H9 (cell line): ENCODE data around the gene CPE. TPM values are rescaled to one million over a fixed set of nuclear protein-coding genes. Genes with fewer than 3 reads are reported as not detected.

ENCODE experiments used
- DNase-seq: peaks from one replicate; pipeline ENCODE4 v3.0.0-alpha.2; 2017
- H2AFZ ChIP-seq: one replicate; pipeline ENCODE4 v1.6.1; 2013; ENCODE audit warnings: mild to moderate bottlenecking, low read length, control low read depth, moderate library complexity
- H2AK5ac ChIP-seq: 2 replicates; pipeline ENCODE4 v1.6.1; 2013; ENCODE audit warnings: low read length, control low read depth, mixed read lengths; ENCODE audit not compliant: insufficient read length
- H2BK120ac ChIP-seq: one replicate; pipeline ENCODE4 v1.6.1; 2013; ENCODE audit warnings: low read depth, mild to moderate bottlenecking, low read length, control low read depth, inconsistent platforms; ENCODE audit not compliant: poor library complexity, severe bottlenecking
- H2BK12ac ChIP-seq: 2 replicates; pipeline ENCODE4 v1.6.1; 2013; ENCODE audit warnings: low read length, control low read depth, mixed read lengths, low read depth; ENCODE audit not compliant: insufficient read length
- H2BK15ac ChIP-seq: 2 replicates; pipeline ENCODE4 v1.6.1; 2013; ENCODE audit warnings: low read depth, low read length, control low read depth
- H2BK20ac ChIP-seq: one replicate; pipeline ENCODE4 v1.6.1; 2013; ENCODE audit warnings: low read depth, mild to moderate bottlenecking, low read length, control low read depth, inconsistent platforms; ENCODE audit not compliant: poor library complexity, severe bottlenecking
- H2BK5ac ChIP-seq: 2 replicates; pipeline ENCODE4 v1.6.1; 2013; ENCODE audit warnings: low read length, control low read depth, mixed read lengths; ENCODE audit not compliant: insufficient read length
- H3K14ac ChIP-seq: 2 replicates; pipeline ENCODE4 v1.6.1; 2013; ENCODE audit warnings: low read length, control low read depth; ENCODE audit not compliant: insufficient read depth
- H3K18ac ChIP-seq: 2 replicates; pipeline ENCODE4 v1.6.1; 2013; ENCODE audit warnings: low read depth, mild to moderate bottlenecking, mixed read lengths, low read length, control low read depth; ENCODE audit not compliant: insufficient read length
- H3K23ac ChIP-seq: 2 replicates; pipeline ENCODE4 v1.6.1; 2013; ENCODE audit warnings: low read length, control low read depth, mixed read lengths, low read depth; ENCODE audit not compliant: insufficient read length
- H3K23me2 ChIP-seq: 2 replicates; pipeline ENCODE4 v1.6.1; 2013; ENCODE audit warnings: low read depth, mild to moderate bottlenecking, mixed read lengths, low read length, control low read depth; ENCODE audit not compliant: insufficient read length, poor library complexity, severe bottlenecking
- H3K27ac ChIP-seq: 2 replicates; pipeline ENCODE4 v1.5.1; 2013; ENCODE audit warnings: low read length, control low read depth, mixed read lengths, low read depth; ENCODE audit not compliant: insufficient read length
- H3K27me3 ChIP-seq: 2 replicates; pipeline ENCODE4 v1.6.1; 2013; ENCODE audit warnings: low read length, control low read depth, inconsistent platforms; ENCODE audit not compliant: insufficient read depth
- H3K4ac ChIP-seq: 2 replicates; pipeline ENCODE4 v1.6.1; 2013; ENCODE audit warnings: low read depth, mild to moderate bottlenecking, control low read depth, inconsistent platforms, low read length, moderate library complexity
- H3K4me1 ChIP-seq: 2 replicates; pipeline ENCODE4 v1.6.1; 2013; ENCODE audit warnings: low read length, control low read depth, inconsistent platforms; ENCODE audit not compliant: insufficient read depth
- H3K4me2 ChIP-seq: 2 replicates; pipeline ENCODE4 v1.6.1; 2013; ENCODE audit warnings: low read length, control low read depth, mixed read lengths; ENCODE audit not compliant: insufficient read length, insufficient read depth
- H3K56ac ChIP-seq: 2 replicates; pipeline ENCODE4 v1.6.1; 2013; ENCODE audit warnings: low read depth, mild to moderate bottlenecking, mixed read lengths, low read length, control low read depth; ENCODE audit not compliant: insufficient read length
- H3K79me1 ChIP-seq: 2 replicates; pipeline ENCODE4 v1.6.1; 2013; ENCODE audit warnings: low read depth, mild to moderate bottlenecking, moderate library complexity, low read length, control low read depth, inconsistent platforms; ENCODE audit not compliant: insufficient read depth, poor library complexity, severe bottlenecking
- H3K79me2 ChIP-seq: 2 replicates; pipeline ENCODE4 v1.6.1; 2013; ENCODE audit warnings: low read length, control low read depth, inconsistent platforms; ENCODE audit not compliant: insufficient read depth
- H3K9ac ChIP-seq: 2 replicates; pipeline ENCODE4 v1.6.1; 2013; ENCODE audit warnings: low read length, control low read depth, mixed read lengths; ENCODE audit not compliant: insufficient read length; ENCODE audit errors: extremely low read depth
- H3K9me3 ChIP-seq: one replicate; pipeline ENCODE4 v1.6.1; 2013; ENCODE audit warnings: low read depth, low read length, inconsistent platforms; ENCODE audit not compliant: control insufficient read depth
- H3T11ph ChIP-seq: one replicate; pipeline ENCODE4 v1.6.1; 2013; ENCODE audit warnings: mild to moderate bottlenecking, low read length, control low read depth, inconsistent platforms
- H4K20me1 ChIP-seq: one replicate; pipeline ENCODE4 v1.6.1; 2013; ENCODE audit not compliant: control insufficient read depth, insufficient read length, insufficient read depth
- H4K5ac ChIP-seq: 2 replicates; pipeline ENCODE4 v1.6.1; 2013; ENCODE audit warnings: low read depth, mild to moderate bottlenecking, mixed read lengths, low read length, control low read depth; ENCODE audit not compliant: insufficient read length
- H4K8ac ChIP-seq: replicated peaks from 2 replicates; pipeline ENCODE4 v1.6.1; 2013; ENCODE audit warnings: low read length, control low read depth, mixed read lengths, low read depth; ENCODE audit not compliant: insufficient read length
- H4K91ac ChIP-seq: 2 replicates; pipeline ENCODE4 v1.6.1; 2013; ENCODE audit warnings: low read depth, mild to moderate bottlenecking, moderate library complexity, mixed read lengths, low read length, control low read depth; ENCODE audit not compliant: insufficient read length
- H3K27ac Mint-ChIP-seq, 3 experiments: 2 replicates in 2 of 3; 3 replicates in 1 of 3; pipeline ENCODE4 v1.8.0; 2020 to 2021; ENCODE audit warnings: mixed read lengths in 3 of 3, mild to moderate bottlenecking in 1 of 3, moderate library complexity in 1 of 3
- H3K27me3 Mint-ChIP-seq: 2 replicates; pipeline ENCODE4 v1.8.0; 2021; ENCODE audit warnings: low read depth, mild to moderate bottlenecking, moderate library complexity, mixed read lengths
- H3K36me3 Mint-ChIP-seq, 3 experiments: 2 replicates in 2 of 3; 3 replicates in 1 of 3; pipeline ENCODE4 v1.8.0; 2020 to 2021; ENCODE audit warnings: low read depth in 3 of 3, mixed read lengths in 3 of 3; ENCODE audit not compliant: insufficient read depth in 1 of 3
- H3K4me1 Mint-ChIP-seq, 2 experiments: 2 replicates each; pipeline ENCODE4 v1.8.0; 2020; ENCODE audit warnings: mixed read lengths in 2 of 2
- H3K4me3 Mint-ChIP-seq, 2 experiments: 2 replicates in 1 of 2; 3 replicates in 1 of 2; pipeline ENCODE4 v1.8.0; 2020 to 2021; ENCODE audit warnings: mild to moderate bottlenecking in 2 of 2, mixed read lengths in 2 of 2, moderate library complexity in 1 of 2
- H3K9me3 Mint-ChIP-seq, 2 experiments: 2 replicates in 1 of 2; 3 replicates in 1 of 2; pipeline ENCODE4 v1.8.0; 2020; ENCODE audit warnings: mild to moderate bottlenecking in 2 of 2, mixed read lengths in 2 of 2, moderate library complexity in 1 of 2
- WGBS: extraction: QIAGEN DNeasy Blood & Tissue Kit; methylation state at CpG from one replicate; pipeline ENCODE4 v1.1.7; 2013; ENCODE audit warnings: missing lambda C conversion rate, low lambda C conversion rate, mixed read lengths; ENCODE audit not compliant: insufficient read length; ENCODE audit errors: extremely low coverage; 5-methylcytosine and 5-hydroxymethylcytosine counted together
- total RNA-seq: library from RNA; stranded (reverse); gene quantifications from 2 replicates; pipeline ENCODE4 v1.2.1, GENCODE V29; 2021
- TF ChIP-seq, protein P1 (sequence below): fragments of 200-600 bp; sonication (generic); conservative IDR thresholded peaks from 3 replicates; pipeline ENCODE4 v1.8.0; 2021; ENCODE audit warnings: antibody characterized with exemption, mild to moderate bottlenecking

The CPE gene
- total RNA-seq, 1 experiment from 2014 or later: 10.0 TPM

DNA sequence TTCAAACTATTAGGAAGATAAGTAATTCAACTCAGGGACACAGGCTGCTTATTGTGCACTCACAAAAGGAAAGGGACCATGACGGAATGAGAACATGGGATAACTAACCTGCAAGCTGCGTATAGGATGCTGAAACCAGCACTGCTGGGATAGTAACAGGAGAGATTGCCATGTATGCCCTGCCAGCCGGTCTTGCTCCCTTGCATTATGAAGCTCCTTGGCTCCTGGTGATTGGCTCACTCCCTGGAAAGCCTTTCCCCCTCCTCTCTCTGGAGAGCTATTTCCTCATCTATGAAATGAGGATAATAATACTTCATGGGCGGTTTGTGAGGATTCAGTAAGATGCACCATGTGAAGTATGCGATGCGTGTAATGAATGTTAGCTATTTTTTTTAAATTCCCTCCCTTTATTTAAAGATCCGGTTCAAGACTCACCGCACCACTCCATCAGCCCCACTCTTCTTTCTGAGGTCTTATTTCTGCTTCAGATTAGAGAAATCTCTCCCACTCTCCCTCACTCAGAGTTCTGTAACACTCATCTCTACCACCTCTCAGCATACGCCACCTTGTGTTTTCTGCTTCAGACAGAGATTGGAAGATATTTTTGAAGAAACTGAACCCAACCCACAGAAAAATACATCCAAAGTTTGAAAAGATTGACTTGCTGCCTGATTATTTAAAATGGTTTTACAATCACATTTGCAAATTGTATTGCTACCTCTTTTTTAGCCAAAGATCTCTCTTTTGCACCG, 33.0 kb upstream of the CPE start:
- no peaks in the 10 kb centered on the region for H3K9me3 Mint-ChIP-seq
- TF ChIP-seq, protein P1, sequence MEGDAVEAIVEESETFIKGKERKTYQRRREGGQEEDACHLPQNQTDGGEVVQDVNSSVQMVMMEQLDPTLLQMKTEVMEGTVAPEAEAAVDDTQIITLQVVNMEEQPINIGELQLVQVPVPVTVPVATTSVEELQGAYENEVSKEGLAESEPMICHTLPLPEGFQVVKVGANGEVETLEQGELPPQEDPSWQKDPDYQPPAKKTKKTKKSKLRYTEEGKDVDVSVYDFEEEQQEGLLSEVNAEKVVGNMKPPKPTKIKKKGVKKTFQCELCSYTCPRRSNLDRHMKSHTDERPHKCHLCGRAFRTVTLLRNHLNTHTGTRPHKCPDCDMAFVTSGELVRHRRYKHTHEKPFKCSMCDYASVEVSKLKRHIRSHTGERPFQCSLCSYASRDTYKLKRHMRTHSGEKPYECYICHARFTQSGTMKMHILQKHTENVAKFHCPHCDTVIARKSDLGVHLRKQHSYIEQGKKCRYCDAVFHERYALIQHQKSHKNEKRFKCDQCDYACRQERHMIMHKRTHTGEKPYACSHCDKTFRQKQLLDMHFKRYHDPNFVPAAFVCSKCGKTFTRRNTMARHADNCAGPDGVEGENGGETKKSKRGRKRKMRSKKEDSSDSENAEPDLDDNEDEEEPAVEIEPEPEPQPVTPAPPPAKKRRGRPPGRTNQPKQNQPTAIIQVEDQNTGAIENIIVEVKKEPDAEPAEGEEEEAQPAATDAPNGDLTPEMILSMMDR: 0 out of 3 replicates have a peak, but pooled peaks have one; percentile 17

More for the DNA sequence above, 33.0 kb upstream of the CPE start:
- Histone ChIP-seq H2AK5ac (no peak overlapping the region), H2BK12ac (no peak overlapping the region), H3K4ac (no peak overlapping the region), H2BK15ac (no peak overlapping the region), H4K8ac (no peak overlapping the region), H3K79me1 (no peaks in the 10 kb centered on the region), H4K20me1 (no peaks in the 10 kb centered on the region), H3K9me3 (no peaks in the 10 kb centered on the region), H3K79me2 (no peaks in the 10 kb centered on the region), H3K23ac (no peak overlapping the region), H3K23me2 (no peaks in the 10 kb centered on the region), H3T11ph (no peak overlapping the region), H2BK20ac (no peak overlapping the region), H2AFZ (no peak overlapping the region), H2BK120ac (no peak overlapping the region), H3K18ac (no peak overlapping the region), H3K14ac (no peak overlapping the region), H3K4me2 (no peak overlapping the region), H3K27ac (no peak overlapping the region), H2BK5ac (no peak overlapping the region), H3K56ac (no peak overlapping the region), H4K5ac (peak overlapping the region; percentile 63), H3K27me3 (no peaks in the 10 kb centered on the region), H3K9ac (no peak overlapping the region), H3K4me1 (no peaks in the 10 kb centered on the region), H4K91ac (no peak overlapping the region)
- H3K27ac Mint-ChIP-seq: peak overlapping the region in 1 of 3 experiments; percentile 54; a peak in 2 of 7 replicates
- DNase-seq: no peak
- peaks cover 2 to 3% of the 10 kb centered on the region in 2 experiments; a peak in 2 of 4 replicates for H3K4me1 Mint-ChIP-seq
- H3K36me3 Mint-ChIP-seq: peaks cover 0 to 13% (median 12%) of the 10 kb centered on the region in 3 experiments; a peak in 5 of 7 replicates
- no peak overlapping the region for H3K4me3 Mint-ChIP-seq
- WGBS: no CpG with 5 or more reads among the region's 10 CpGs
- H3K27me3 Mint-ChIP-seq: no peaks in the 10 kb centered on the region
